Muscle of leg (tissue), 11 donors: ENCODE measurements around the gene ACTL10. TPM values are rescaled to one million over a fixed set of nuclear protein-coding genes. Genes with fewer than 3 reads are reported as not detected.
A peak's percentile ranks its signal among the peaks of the same experiment; 100 is the strongest.

Source experiments
- DNase-seq: peaks from one replicate; pipeline ENCODE4 v3.0.0; 2013
- H3K27ac ChIP-seq: one replicate; pipeline ENCODE4 v1.5.1; 2013; ENCODE audit warnings: mild to moderate bottlenecking, low read length, control low read depth
- H3K27me3 ChIP-seq: one replicate; pipeline ENCODE4 v1.6.1; 2013; ENCODE audit warnings: low read length; ENCODE audit not compliant: control insufficient read depth, insufficient read depth
- H3K36me3 ChIP-seq: one replicate; pipeline ENCODE4 v1.6.1; 2013; ENCODE audit warnings: low read length; ENCODE audit not compliant: control insufficient read depth, insufficient read depth
- H3K4me1 ChIP-seq: one replicate; pipeline ENCODE4 v1.6.1; 2013; ENCODE audit warnings: low read length; ENCODE audit not compliant: control insufficient read depth, insufficient read depth
- H3K4me3 ChIP-seq: one replicate; pipeline ENCODE4 v1.5.1; 2013; ENCODE audit warnings: low read length, control low read depth
- H3K9me3 ChIP-seq: replicated peaks from 2 replicates; pipeline ENCODE4 v1.6.1; 2013; ENCODE audit warnings: low read depth, low read length; ENCODE audit not compliant: control insufficient read depth
- WGBS: methylation state at CpG from one replicate; pipeline ENCODE4 v1.1.5; 2013; ENCODE audit warnings: missing lambda C conversion rate; ENCODE audit not compliant: insufficient coverage; 5-methylcytosine and 5-hydroxymethylcytosine counted together
- polyA plus RNA-seq, 8 donors: library from polyadenylated mRNA; unstranded; fragments of 120-200 nt; gene quantifications; one replicate each; pipeline versions ENCODE4 v1.2.1 to v1.2.3, GENCODE V29; 2013; ENCODE audit warnings: inconsistent platforms in 1 of 8, low replicate concordance in 1 of 8; ENCODE audit not compliant: insufficient read length in 8 of 8, insufficient read depth in 1 of 8
- total RNA-seq: library from RNA; stranded (reverse); fragments of 120-200 nt; gene quantifications from one replicate; pipeline ENCODE4 v1.2.4, GENCODE V29; 2013

Gene ACTL10
- total and polyA plus RNA-seq, 9 donors: 0.22 to 0.78 (median 0.46) TPM

- peak overlapping the region; percentile 53 for H3K27ac ChIP-seq
- 57% methylated on average over 9 of the region's 14 CpGs for whole genome bisulfite sequencing
- H3K27me3 ChIP-seq: no peaks in the 10 kb centered on the region
- H3K36me3 ChIP-seq: peaks cover 26% of the 10 kb centered on the region
- no peaks in the 10 kb centered on the region for H3K9me3 ChIP-seq
- H3K4me1 ChIP-seq: peaks cover 38% of the 10 kb centered on the region
- DNase-seq: no peak
- H3K4me3 ChIP-seq: no peak overlapping the region
These were observed 18.2 kb upstream of the ACTL10 start for GRCh38 chr20:33648396-33649004.

DNA sequence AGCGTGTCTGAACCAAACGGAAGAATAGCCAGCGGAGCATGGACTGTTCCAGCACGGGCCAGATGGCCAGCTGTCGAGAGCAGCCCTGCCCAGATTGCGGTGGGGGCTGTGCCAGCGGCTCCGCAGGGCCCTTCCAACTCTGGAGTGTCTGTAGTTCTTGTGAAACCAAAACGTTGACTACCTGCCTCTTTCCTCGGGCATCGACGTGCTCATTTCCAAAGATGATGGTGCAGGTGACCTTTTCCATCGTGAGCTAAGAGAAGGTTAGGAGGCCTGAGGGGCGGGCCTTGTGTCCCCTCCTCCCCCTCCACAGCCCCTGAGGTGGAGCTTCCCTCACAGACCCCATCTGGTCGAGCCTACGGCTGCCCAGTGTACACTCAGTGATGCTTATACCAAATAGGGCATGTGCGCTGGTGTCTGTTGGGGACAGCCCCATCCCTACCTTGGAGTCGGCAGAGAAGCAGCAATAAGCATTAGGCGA, 17.5 kb upstream of the ACTL10 start:
- peaks cover 21% of the 10 kb centered on the region for H3K36me3 ChIP-seq
- WGBS: 58% methylated on average over 13 of the region's 19 CpGs
- H3K27me3 ChIP-seq: no peaks in the 10 kb centered on the region
- no peaks in the 10 kb centered on the region for H3K9me3 ChIP-seq
- H3K4me1 ChIP-seq: peaks cover 41% of the 10 kb centered on the region
- no peak overlapping the region for H3K4me3 ChIP-seq
- peak overlapping the region; percentile 82 for H3K27ac ChIP-seq
- DNase-seq: peak; percentile 75

- 76% methylated on average over 6 of the region's 11 CpGs for WGBS
- peak overlapping the region; percentile 25 for H3K27ac ChIP-seq
These were observed 16.5 kb upstream of the ACTL10 start for GRCh38 chr20:33650111-33650752.

GRCh38 chr20:33650753-33651561, 15.8 kb upstream of the ACTL10 start:
- Histone ChIP-seq H3K36me3 (peaks cover 7% of the 10 kb centered on the region), H3K4me1 (peaks cover 44% of the 10 kb centered on the region), H3K4me3 (no peak overlapping the region), H3K27ac (no peak overlapping the region), H3K9me3 (no peaks in the 10 kb centered on the region), H3K27me3 (peaks cover 2% of the 10 kb centered on the region)
- peak; percentile 9 for DNase-seq
- 72% methylated on average over 2 of the region's 10 CpGs for WGBS

More at GRCh38 chr20:33650111-33650752, 16.5 kb upstream of the ACTL10 start:
- DNase-seq: peak; percentile 16
- peaks cover 2% of the 10 kb centered on the region for H3K27me3 ChIP-seq
- H3K36me3 ChIP-seq: peaks cover 11% of the 10 kb centered on the region
- no peak overlapping the region for H3K4me3 ChIP-seq
- peaks cover 44% of the 10 kb centered on the region for H3K4me1 ChIP-seq
- H3K9me3 ChIP-seq: no peaks in the 10 kb centered on the region

DNA sequence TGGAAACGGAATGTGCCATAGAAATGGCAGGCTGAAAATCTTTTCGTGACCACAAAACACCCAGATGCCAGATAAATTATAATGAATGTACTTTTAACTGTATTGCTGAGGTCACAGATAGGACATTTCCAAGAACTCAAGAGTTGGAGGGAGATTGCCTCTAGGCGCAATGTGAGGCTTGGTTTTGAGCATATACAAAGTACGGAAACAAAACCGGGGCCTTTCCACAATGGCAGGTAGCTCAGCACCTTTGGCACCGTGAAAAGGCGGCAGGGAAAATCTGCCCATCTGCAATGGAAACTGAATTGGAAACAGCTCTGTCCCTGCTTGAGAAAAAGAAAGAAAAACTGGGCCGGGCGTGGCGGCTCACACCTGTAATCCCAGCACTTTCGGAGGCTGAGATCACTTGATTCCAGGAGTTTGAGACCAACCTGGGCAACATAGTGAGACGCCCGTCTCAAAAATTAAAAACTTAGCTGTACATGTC, 15.1 kb upstream of the ACTL10 start:
- Histone ChIP-seq H3K27ac (no peak overlapping the region), H3K9me3 (no peaks in the 10 kb centered on the region), H3K36me3 (peaks cover 6% of the 10 kb centered on the region), H3K4me3 (no peak overlapping the region), H3K4me1 (peaks cover 44% of the 10 kb centered on the region), H3K27me3 (peaks cover 2% of the 10 kb centered on the region)
- WGBS: 88% methylated on average over 11 of the region's 13 CpGs
- no peak for DNase-seq

- Histone ChIP-seq H3K4me1 (peaks cover 33% of the 10 kb centered on the region), H3K4me3 (no peak overlapping the region), H3K9me3 (no peaks in the 10 kb centered on the region), H3K36me3 (peaks cover 20% of the 10 kb centered on the region), H3K27ac (no peak overlapping the region), H3K27me3 (peaks cover 2% of the 10 kb centered on the region)
- peak; percentile 80 for DNase-seq
- WGBS: 33% methylated on average over 12 of the region's 16 CpGs
These were observed 13.4 kb upstream of the ACTL10 start for GRCh38 chr20:33653218-33653899.

- Histone ChIP-seq H3K9me3 (no peaks in the 10 kb centered on the region), H3K4me3 (no peak overlapping the region), H3K4me1 (peaks cover 27% of the 10 kb centered on the region), H3K36me3 (peaks cover 22% of the 10 kb centered on the region), H3K27me3 (peaks cover 2% of the 10 kb centered on the region), H3K27ac (no peak overlapping the region)
- DNase-seq: peak; percentile 31
- 81% methylated on average over 6 of the region's 11 CpGs for WGBS
These were observed 12.7 kb upstream of the ACTL10 start for GRCh38 chr20:33653900-33654596.

DNA sequence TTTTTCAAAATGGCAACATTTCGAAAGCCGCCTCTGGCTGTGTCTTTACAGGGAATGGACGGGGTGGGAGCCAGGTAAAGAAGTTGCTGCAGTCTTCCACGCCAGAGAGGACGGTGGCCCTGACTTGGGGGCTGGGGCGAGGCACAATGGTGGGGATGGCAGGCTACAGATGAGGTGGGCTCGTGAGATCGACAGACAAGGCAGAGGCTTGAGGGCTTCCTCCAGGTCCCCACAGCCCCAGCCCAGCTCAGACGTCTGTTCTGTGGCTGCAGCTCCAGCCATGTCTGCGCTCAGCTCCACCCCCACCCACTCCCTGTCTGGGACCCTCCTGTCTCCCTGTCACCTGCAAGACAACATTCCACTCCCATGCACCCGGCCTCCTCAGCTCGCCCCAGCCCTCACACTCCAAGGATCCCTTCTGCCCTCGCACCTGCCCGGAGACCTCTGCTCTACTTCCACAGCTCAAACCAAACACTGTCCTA, 12.0 kb upstream of the ACTL10 start:
- 64% methylated on average over 13 of the region's 14 CpGs for WGBS
- H3K4me3 ChIP-seq: no peak overlapping the region

GRCh38 chr20:33655164-33655563, 11.6 kb upstream of the ACTL10 start:
- H3K9me3 ChIP-seq: no peaks in the 10 kb centered on the region
- WGBS: 74% methylated on average over 2 of the region's 4 CpGs
- no peak overlapping the region for H3K4me3 ChIP-seq

More for the DNA sequence above, 12.0 kb upstream of the ACTL10 start:
- H3K36me3 ChIP-seq: peaks cover 29% of the 10 kb centered on the region
- H3K4me1 ChIP-seq: peaks cover 21% of the 10 kb centered on the region
- H3K9me3 ChIP-seq: no peaks in the 10 kb centered on the region
- peak; percentile 7 for DNase-seq
- H3K27ac ChIP-seq: no peak overlapping the region
- H3K27me3 ChIP-seq: peaks cover 2% of the 10 kb centered on the region

More at GRCh38 chr20:33655164-33655563, 11.6 kb upstream of the ACTL10 start:
- Histone ChIP-seq H3K27me3 (peaks cover 2% of the 10 kb centered on the region), H3K27ac (no peak overlapping the region), H3K4me1 (peaks cover 17% of the 10 kb centered on the region), H3K36me3 (peaks cover 33% of the 10 kb centered on the region)
- DNase-seq: no peak
